ENCODE results near the gene SKOR2.
"Not testable (repeated sequence)": the region's sequence is repeated elsewhere in the genome, so short reads cannot be mapped to it uniquely, and the experiment has no call there.

The SKOR2 gene

GRCh38 chr18:47215554-47216138 is 35.8 kb downstream of the SKOR2 start:
- TF ChIP-seq ZFX (IDR thresholded peaks at IDR 0.05; ENCODE audit: borderline replicate concordance): no peak
- TF ChIP-seq CTCF (IDR thresholded peaks at IDR 0.05): peak; percentile 68
- no peak overlapping the region for H3K27ac ChIP-seq

- H3K27ac ChIP-seq: no peak overlapping the region
These were observed 42.3 kb downstream of the SKOR2 start for GRCh38 chr18:47209171-47209570.

GRCh38 chr18:47206945-47207637 is 44.4 kb downstream of the SKOR2 start:
- H3K27ac ChIP-seq: no peak overlapping the region
- TF ChIP-seq ZFX (IDR thresholded peaks at IDR 0.05; ENCODE audit: borderline replicate concordance) (no peak), CTCF (IDR thresholded peaks at IDR 0.05) (no peak)

More at GRCh38 chr18:47209171-47209570, 42.3 kb downstream of the SKOR2 start:
- TF ChIP-seq ZFX (IDR thresholded peaks at IDR 0.05; ENCODE audit: borderline replicate concordance): no peak
- TF ChIP-seq CTCF (IDR thresholded peaks at IDR 0.05): no peak

- peak; percentile 90 for TF ChIP-seq CTCF (IDR thresholded peaks at IDR 0.05)
- TF ChIP-seq ZFX (IDR thresholded peaks at IDR 0.05; ENCODE audit: borderline replicate concordance): no peak
- no peak overlapping the region for H3K27ac ChIP-seq
These were observed 46.4 kb downstream of the SKOR2 start for GRCh38 chr18:47204908-47205522.

GRCh38 chr18:47203626-47204464 is 47.6 kb downstream of the SKOR2 start:
- no peak for TF ChIP-seq ZFX (IDR thresholded peaks at IDR 0.05; ENCODE audit: borderline replicate concordance)
- TF ChIP-seq CTCF (IDR thresholded peaks at IDR 0.05): no peak
- H3K27ac ChIP-seq: no peak overlapping the region

GRCh38 chr18:47195961-47196360 is 55.5 kb downstream of the SKOR2 start:
- not testable (repeated sequence) for H3K27ac ChIP-seq

GRCh38 chr18:47191961-47192360 is 59.5 kb downstream of the SKOR2 start:
- H3K27ac ChIP-seq: no peak overlapping the region
- TF ChIP-seq CTCF (IDR thresholded peaks at IDR 0.05) (no peak), ZFX (IDR thresholded peaks at IDR 0.05; ENCODE audit: borderline replicate concordance) (no peak)
